LNCAP (cell line): ENCODE results near the gene NYNRIN.

Experiments used
- CTCF ChIP-seq: fragments of 450-650 bp; IDR thresholded peaks from 2 replicates; pipeline ENCODE4 v1.5.1; 2017; ENCODE audit warnings: mild to moderate bottlenecking

NYNRIN gene

GRCh38 chr14:24398653-24399446 is at the start of gene NYNRIN:
Gene NYNRIN, plus strand, starts transcription at chr14:24399003. Its CDS starts 244 bp downstream, at chr14:24399247.
- no peak for TF ChIP-seq CTCF

GRCh38 chr14:24349742-24350141 is 49.1 kb upstream of the NYNRIN start:
- TF ChIP-seq CTCF, result no peak

GRCh38 chr14:24351517-24351916 is 47.3 kb upstream of the NYNRIN start:
- no peak for TF ChIP-seq CTCF

- no peak for TF ChIP-seq CTCF
These were observed 45.0 kb upstream of the NYNRIN start for GRCh38 chr14:24353559-24354481.

GRCh38 chr14:24355009-24355408 is 43.8 kb upstream of the NYNRIN start:
- TF ChIP-seq CTCF, result no peak

- TF ChIP-seq CTCF, result no peak
These were observed 42.6 kb upstream of the NYNRIN start for GRCh38 chr14:24356208-24356607.

GRCh38 chr14:24360281-24360680 is 38.5 kb upstream of the NYNRIN start:
- TF ChIP-seq CTCF, result no peak
